ENCODE measurements around the gene CD244. TPM values are rescaled to one million over a fixed set of nuclear protein-coding genes. Genes with fewer than 3 reads are reported as not detected.

Gene CD244
- total RNA-seq, 4 donors from 2014 or later: 0.52 to 1.2 TPM; not detected in 2

DNA sequence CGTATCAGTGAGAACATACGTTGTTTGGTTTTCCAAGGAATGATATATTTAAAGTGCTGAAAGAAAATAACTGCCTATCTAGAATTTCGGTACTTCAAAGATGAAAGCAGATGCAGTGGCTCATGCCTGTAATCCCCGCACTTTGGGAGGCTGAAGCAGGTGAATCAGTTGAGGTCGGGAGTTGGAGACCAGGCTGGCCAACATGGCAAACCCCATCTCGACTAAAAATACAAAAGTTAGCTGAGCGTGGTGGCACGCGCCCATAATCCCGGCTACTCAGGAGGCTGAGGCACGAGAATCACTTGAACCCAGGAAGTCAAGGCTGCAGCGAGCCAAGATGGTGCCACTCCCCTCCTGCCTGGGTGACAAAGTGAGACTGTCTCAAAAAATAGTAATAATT lies 16.4 kb downstream of the CD244 start:
- intact Hi-C loops (cut with DNase I; ENCODE audit: low total_unique reads): no loop called here
- Histone ChIP-seq H3K4me1 (no peaks in the 10 kb centered on the region), H3K27me3 (no peaks in the 10 kb centered on the region), H3K4me3 (no peak overlapping the region), H3K9me3 (no peaks in the 10 kb centered on the region), H3K27ac (no peak overlapping the region), H3K36me3 (no peaks in the 10 kb centered on the region)
- TF ChIP-seq CTCF (IDR thresholded peaks at IDR 0.05): no peak
- TF ChIP-seq POLR2A (IDR thresholded peaks at IDR 0.05): no peak
- no peak for DNase-seq

DNA sequence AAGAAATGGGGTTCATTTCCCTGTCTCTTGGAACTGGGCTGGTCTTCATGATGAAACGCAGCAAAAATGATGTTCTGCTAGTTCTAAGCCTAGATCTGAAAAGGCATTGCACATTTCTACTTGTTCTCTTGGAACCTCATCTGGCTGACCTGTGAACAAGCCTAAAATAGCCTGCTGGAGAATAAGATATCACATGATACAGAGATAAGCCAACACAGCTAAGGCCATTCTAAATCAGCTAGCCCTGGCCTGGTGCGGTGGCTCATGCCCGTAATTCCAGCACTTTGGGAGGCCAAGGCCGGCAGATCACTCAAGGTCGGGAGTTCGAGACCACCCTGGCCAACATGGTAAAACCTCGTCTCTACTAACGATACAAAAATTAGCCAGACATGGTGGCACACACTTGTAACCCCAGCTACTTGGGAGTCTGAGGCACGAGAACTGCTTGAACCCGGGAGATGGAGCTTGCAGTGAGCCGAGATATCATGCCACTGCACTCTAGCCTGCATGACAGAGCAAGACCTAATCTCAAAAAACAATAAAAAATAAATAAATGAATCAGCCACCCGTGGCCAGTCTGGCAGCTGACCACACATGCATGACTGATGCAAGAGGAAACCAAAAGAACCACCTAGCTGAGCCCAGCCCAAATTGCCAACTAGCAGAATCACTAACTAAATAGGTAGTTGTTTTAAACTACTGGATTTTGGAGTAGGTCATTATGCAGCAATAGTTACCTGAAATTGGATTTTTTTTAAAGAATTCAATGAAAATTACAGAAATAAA lies 18.0 kb downstream of the CD244 start:
- no peaks in the 10 kb centered on the region for H3K9me3 ChIP-seq
- H3K27me3 ChIP-seq: no peaks in the 10 kb centered on the region
- no peak overlapping the region for H3K4me3 ChIP-seq
- TF ChIP-seq CTCF (IDR thresholded peaks at IDR 0.05) (no peak), POLR2A (IDR thresholded peaks at IDR 0.05) (no peak)
- no peak for DNase-seq
- no peaks in the 10 kb centered on the region for H3K4me1 ChIP-seq
- no peak overlapping the region for H3K27ac ChIP-seq
- no peaks in the 10 kb centered on the region for H3K36me3 ChIP-seq
- intact Hi-C loops (cut with DNase I; ENCODE audit: low total_unique reads): no loop called here

DNA sequence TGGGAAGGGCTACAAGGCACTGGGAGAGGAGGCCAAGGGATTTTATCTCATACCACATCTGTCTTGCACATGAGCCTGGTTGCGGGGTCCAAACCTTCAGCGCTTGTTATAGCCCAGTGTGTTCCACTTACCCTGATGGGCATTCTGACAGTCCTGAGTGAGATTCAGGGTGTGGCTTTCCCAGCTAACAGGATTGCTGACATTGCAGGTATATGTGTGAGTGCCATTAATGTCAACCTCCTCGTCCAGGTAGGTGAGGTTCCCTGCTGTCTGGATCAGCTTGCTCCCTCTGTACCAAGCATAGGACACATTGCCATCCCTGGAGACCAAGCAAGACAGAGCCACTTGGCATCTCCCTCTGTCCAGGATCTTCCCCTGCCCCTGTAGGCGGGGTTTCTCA lies 21.6 kb downstream of the CD244 start:
- Histone ChIP-seq H3K4me3 (no peak overlapping the region), H3K27me3 (no peaks in the 10 kb centered on the region), H3K9me3 (no peaks in the 10 kb centered on the region), H3K27ac (no peak overlapping the region), H3K4me1 (no peaks in the 10 kb centered on the region), H3K36me3 (no peaks in the 10 kb centered on the region)
- no peak for DNase-seq
- intact Hi-C loops (cut with DNase I; ENCODE audit: low total_unique reads): no loop called here
- TF ChIP-seq CTCF (IDR thresholded peaks at IDR 0.05) (no peak), POLR2A (IDR thresholded peaks at IDR 0.05) (no peak)

- intact Hi-C loops (cut with DNase I; ENCODE audit: low total_unique reads): no loop called here
These were observed 22.9 kb downstream of the CD244 start for GRCh38 chr1:160839746-160840145.

More at GRCh38 chr1:160839746-160840145, 22.9 kb downstream of the CD244 start:
- no peak for TF ChIP-seq CTCF (IDR thresholded peaks at IDR 0.05)
- TF ChIP-seq POLR2A (IDR thresholded peaks at IDR 0.05): no peak
- DNase-seq: no peak
- H3K27me3 ChIP-seq: no peaks in the 10 kb centered on the region
- no peaks in the 10 kb centered on the region for H3K4me1 ChIP-seq
- no peaks in the 10 kb centered on the region for H3K36me3 ChIP-seq
- no peak overlapping the region for H3K27ac ChIP-seq
- H3K4me3 ChIP-seq: no peak overlapping the region
- no peaks in the 10 kb centered on the region for H3K9me3 ChIP-seq
